Fibroblast of pulmonary artery (primary cell): ENCODE measurements around the gene PDE4D.

ENCODE experiments used
- DNase-seq: peaks from one replicate; pipeline ENCODE4 v3.0.0-alpha.2; 2010; ENCODE audit warnings: low read depth
- H3K4me3 ChIP-seq: replicated peaks from 2 replicates; pipeline ENCODE4 v1.5.1; 2011; ENCODE audit warnings: low read depth, mild to moderate bottlenecking, control low read depth, low read length, moderate library complexity
- CTCF ChIP-seq: IDR thresholded peaks from 2 replicates; pipeline ENCODE4 v1.5.1; 2011; ENCODE audit warnings: mild to moderate bottlenecking, control low read depth, low read length, inconsistent platforms; ENCODE audit errors: missing control alignments

PDE4D gene

GRCh38 chr5:59071755-59072549 is 821.6 kb downstream of the PDE4D start:
- no peak for TF ChIP-seq CTCF
- no peak for DNase-seq
- H3K4me3 ChIP-seq, result no peak overlapping the region

GRCh38 chr5:59069438-59070079 is 824.0 kb downstream of the PDE4D start:
- H3K4me3 ChIP-seq, result no peak overlapping the region
- TF ChIP-seq CTCF, result no peak
- DNase-seq, result peak; percentile 95

- DNase-seq, result no peak
- TF ChIP-seq CTCF, result no peak
- no peak overlapping the region for H3K4me3 ChIP-seq
Measured at GRCh38 chr5:59067956-59068656, 825.4 kb downstream of the PDE4D start.

GRCh38 chr5:59066367-59067163 is 827.0 kb downstream of the PDE4D start:
- TF ChIP-seq CTCF, result no peak
- H3K4me3 ChIP-seq, result no peak overlapping the region
- peak; percentile 72 for DNase-seq

GRCh38 chr5:59065554-59065953 is 828.0 kb downstream of the PDE4D start:
- no peak for TF ChIP-seq CTCF
- peak; percentile 53 for DNase-seq

GRCh38 chr5:59064293-59064692 is 829.2 kb downstream of the PDE4D start:
- no peak overlapping the region for H3K4me3 ChIP-seq
- no peak for TF ChIP-seq CTCF
- no peak for DNase-seq

More at GRCh38 chr5:59065554-59065953, 828.0 kb downstream of the PDE4D start:
- no peak overlapping the region for H3K4me3 ChIP-seq
